NCI-H82 treated with DMSO at 0.1 percent for 48 hours (cell line): ENCODE data around the gene LEFTY2.
"Not testable (repeated sequence)": the region's sequence is repeated elsewhere in the genome, so short reads cannot be mapped to it uniquely, and the experiment has no call there.

Experiments used
- DNase-seq: peaks from one replicate; lab custom pipeline; 2025; ENCODE audit not compliant: unreplicated experiment; lab: John Stamatoyannopoulos, UW

Gene LEFTY2

DNA sequence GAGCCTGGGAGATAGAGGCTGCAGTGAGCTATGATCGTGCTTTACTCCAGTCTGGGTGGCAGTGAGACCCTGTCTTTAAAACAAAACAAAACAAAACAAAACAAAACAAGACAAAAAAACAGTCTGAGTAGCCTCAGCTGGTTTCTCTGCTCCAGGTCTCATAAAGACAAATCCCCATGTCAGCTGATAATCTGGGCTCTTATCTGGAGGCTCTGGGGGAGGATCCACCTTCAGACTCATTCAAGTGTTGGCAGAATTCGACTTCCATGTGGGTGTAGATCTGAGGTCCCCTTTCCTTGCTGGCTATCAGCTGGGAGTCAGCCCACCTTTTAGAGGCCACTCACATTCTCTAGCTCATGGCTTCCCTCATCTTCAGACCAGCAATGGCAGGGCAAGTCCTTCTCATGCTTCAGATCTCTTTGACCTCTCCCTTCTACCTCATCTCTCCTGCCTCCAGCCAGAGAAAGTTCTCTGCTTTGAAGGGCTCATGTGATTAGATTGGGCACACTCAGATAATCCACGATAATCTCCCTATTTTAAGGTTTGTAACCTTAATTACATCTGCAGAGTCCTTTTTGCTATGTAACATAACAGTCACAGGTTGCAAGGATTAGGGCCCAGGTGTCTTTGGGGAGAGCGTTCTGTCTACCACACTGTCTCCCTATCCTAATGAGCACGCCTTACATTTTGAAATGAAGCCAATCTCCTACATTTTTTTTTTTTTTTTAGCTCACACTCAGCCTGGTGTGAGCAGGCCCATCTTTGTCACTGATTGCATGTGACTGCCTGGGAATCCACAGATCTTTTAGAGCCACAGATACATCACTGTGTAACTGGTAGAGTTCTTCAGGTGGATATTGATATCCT is 9.5 kb downstream of the LEFTY2 start:
- peak; percentile 63 for DNase-seq

DNA sequence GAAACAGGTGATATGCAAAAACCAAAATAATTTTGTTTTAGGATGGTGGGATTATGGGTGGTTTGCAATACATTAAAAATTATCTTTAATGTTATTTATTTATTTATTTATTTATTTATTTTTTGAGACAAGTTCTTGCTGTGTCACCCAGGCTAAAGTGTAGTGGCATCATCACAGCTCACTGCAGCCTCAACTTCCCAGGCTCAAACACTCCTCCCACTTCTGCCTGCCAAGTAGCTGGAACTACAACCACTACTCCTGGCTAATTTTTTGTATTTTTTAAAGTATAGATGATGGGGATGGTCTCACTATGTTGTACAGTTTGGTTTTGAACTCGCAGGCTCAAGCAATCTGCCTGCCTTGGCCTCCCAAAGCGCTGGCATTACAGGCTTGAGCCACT is 10.5 kb downstream of the LEFTY2 start:
- no peak for DNase-seq

DNA sequence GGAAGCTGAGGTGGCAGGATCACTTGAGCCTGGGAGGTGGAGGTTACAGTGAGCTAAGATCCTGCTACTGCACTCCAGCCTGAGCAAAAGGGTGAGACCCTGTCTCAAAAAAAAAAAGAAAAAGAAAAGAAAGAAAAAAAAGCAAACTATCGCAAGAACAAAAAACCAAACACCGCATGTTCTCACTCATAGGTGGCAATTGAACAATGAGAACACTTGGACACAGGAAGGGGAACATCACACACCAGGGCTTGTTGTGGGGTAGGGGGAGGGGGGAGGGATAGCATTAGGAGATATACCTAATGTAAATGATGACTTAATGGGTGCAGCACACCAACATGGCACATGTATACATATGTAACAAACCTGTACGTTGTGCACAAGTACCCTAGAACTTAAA is 11.6 kb downstream of the LEFTY2 start:
- not testable (repeated sequence) for DNase-seq

DNA sequence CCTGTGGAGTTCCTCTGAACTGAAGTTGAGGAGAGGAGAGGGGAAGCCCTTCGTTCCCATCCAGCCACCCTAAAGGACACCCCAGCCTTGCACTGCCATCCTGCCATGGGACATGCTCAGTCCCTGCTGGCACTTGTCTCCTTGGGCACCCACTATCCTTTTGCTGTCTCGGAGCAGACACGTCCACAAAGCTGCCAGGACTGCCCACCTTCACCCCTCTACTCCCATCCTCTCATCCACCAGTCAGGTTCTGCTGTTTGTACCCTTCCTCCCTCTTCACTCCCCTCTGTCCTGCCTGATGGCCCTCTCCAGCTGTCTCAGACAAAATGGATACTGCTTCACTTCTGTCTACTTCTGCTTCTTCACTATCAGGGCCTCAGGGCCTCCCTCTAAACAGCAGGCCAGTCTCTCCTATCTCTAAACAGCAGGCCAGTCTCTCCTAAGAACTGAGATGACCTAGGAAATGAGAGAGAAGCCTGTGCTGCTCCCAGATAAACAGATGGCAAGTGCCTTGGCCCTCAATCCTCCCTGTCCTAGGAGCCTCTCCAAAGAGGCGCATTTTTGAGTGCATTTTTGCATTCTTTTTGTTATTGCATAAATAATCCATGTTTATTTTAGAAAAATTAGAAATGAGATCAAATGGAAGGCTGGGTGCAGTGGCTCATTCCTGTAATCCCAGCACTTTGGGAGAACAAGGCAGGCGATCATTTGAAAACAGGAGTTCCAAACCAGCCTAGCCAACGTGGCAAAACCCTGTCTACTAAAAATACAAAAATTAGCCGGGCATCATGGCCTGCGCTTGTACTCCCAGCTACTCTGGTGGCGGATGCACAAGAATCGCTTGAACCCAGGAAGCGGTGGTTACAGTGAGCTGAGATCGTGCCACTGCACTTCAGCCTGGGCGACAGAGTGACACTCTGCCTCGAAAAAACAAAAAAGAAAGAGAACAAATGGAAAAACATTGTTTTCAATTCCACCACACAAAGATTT is 12.5 kb downstream of the LEFTY2 start:
- peak; percentile 75 for DNase-seq

DNA sequence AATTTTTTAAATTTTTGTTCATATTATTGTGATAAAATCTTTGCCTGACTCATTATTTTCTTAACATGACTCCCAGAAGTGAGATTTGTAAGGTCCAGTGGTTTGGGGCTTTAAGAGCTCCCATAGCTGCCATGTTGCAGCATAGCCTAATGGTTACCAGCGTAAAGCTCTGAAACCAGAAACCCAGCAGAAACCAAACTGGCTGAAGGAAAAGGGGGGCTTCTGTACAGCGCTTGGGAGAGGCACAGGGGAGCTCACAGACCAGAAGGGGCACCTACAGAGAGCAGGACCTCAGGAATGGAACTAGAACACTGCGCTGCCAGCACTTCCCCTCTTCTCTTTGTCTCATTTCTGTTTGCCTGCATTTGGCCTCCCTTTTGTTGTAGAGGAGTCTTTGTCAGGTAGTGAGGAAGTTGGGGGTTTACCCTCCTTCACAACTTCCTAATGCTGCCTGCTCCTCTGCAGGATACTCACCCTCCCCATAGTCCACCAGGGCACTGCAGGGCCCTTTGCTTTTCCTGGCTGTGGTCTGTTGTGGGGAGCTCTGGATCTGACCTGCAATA is 14.4 kb downstream of the LEFTY2 start:
- no peak for DNase-seq

DNA sequence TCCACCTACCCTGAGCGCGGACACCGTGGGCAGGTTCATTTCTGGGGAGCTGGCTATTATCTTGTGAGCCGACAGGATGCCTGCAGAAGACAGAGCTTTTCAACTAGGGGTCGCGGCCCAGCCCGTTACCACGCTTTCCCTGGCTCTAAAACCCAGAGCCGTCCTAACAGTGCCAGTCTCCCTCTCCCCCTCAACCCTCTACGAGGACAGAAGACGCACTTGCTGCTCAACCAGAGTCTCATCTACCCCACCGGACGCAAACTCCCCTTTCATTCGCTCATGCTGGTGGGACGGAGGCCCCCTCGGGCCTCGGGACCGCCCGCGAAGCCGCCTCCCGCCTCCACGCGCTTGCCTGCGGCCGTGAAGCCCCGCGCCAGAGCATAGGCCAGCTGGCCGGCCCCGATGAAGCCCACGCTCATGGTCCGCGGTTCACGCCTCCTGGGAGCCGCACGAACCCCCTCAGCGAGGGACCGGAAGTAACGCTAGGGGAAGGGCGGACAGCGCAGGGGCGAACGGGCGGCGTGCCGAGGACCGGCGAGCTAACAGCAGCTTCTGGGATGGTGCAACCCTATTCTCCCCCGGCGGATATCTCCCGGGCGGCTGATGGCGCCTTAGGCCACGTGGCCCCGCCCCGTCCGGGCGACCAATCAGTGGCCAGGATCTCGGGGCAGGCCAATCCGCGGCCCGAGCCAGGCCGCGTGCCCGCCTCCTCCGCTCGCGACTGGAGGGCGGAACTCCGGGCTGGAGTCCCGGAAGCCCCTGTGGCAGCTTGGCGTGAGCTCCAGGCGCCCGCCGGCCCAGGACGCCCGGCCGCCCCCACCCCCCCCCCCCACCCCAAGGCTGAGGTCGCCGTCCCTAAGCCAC is 17.1 kb downstream of the LEFTY2 start, which contains the start of gene PYCR2:
PYCR2 (minus strand) TSS at position 559 of the 864 bp plus-strand sequence; CDS start at position 419, 140 bp downstream.
- DNase-seq = peak; percentile 87

DNA sequence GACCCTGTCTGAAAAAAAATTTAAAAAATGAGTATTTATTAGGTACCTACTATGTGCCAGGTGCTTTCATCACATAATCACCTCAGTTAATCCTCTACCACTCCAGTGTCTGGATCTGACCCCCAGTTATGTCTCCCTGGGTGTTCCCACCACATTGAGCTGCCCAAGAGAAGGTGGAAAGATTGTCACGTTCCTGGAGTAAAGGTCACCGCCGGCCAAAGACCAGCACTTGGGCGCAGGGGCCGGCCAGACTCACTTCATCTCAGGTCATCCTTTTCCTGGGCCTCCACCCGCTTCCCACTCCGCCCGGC is 17.7 kb downstream of the LEFTY2 start:
- DNase-seq = no peak

DNA sequence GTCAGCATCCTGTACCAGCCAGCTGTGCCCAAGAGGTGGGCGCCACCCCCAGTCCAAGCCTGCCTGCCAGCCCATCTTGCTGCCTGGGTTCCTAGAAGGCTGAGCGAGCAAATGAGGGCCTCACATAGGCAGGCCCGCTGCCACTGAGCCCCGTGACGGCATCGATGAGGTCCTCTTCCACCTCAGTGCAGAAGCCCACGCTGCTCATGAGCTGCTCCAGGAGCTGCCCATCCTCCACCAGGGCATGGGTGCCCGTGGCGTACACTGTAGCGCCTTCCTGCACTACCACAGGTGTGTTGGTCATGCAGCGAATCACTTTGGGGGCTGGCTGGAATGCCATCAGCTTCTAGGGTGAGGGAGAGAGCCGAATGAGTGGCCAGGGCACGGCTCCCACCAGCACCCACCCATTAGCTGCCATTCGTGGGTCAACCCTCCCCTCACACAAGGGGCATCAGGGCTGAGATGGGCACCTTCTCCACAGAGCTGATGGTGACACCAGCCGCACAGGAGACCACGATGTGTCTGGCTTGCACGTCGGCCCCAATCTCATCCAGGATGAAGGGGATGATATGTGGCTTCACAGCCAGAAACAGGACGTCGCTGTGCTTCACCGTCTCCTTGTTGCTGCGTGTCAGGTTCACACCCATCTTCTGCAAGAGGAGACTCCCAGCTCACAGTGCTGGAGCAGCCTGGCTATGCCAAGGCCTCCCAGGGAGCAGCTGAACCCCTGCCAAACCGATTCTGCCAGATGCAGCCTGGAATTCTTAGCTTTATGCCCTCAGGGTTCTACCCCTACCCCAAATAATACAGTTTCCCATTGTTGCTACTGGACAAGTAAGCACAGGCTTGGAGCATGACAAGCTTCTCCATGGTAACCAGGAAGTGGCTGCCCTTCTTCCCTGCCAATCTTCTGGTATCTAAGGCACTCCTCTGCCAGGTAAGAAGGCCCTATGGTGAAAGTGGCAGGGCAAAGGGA is 19.0 kb downstream of the LEFTY2 start:
- DNase-seq = no peak

DNA sequence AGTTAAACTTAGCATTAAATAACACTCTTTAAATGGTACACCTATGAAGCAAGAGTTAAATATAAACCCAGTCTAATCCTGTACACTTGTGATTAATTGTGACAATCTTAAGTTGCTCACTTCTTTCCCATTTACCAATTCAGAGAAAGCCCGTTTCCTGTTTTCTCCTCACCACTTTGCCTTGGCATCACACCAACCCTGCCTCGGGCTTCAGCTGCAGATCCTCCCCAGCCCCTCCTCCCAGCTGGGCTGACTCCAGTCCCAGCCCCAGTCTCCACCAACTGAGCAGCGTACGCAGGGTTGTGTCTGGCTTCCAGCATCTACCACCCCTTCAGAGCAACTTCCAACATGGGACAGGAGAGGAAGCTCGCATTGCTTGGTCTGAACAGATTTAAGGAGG is 21.1 kb downstream of the LEFTY2 start:
- no peak for DNase-seq

DNA sequence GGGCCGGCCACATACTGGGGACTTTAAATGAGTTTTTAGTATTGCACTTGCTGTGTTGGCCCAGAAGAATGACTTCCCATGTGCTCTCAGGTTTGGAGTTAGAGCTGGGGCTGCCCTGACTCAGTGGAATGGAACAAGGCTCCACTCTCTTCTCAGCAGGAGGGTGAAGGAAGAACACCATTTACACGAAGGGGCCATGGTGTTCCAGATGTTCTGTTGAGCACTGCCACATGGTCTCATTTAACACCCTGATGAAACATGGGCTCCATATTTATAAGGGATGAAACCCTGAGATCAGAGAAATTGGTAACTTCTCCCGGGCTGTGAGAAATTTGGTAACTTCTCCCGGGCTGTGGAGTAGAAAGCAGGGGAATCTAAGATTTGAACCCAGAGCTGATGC is 22.7 kb downstream of the LEFTY2 start:
- DNase-seq = no peak

DNA sequence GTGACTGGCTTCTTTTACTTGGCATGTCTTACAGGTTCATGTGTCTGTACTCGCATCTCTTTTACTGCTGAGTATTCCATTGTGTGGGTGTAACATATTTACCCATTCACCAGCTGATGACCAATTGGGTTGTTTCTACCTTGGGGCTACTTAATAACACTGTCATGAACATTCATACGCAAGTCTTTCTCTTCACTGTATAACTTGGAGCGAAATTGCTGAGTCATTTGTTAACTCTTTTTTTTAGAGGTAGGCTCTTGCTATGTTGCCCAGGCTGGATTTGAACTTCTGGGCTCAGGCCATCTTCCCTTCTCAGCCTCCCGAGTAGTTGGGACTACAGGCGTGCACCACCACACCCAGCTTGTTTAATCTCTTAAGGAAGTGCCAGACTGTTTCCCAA is 23.5 kb downstream of the LEFTY2 start:
- no peak for DNase-seq

DNA sequence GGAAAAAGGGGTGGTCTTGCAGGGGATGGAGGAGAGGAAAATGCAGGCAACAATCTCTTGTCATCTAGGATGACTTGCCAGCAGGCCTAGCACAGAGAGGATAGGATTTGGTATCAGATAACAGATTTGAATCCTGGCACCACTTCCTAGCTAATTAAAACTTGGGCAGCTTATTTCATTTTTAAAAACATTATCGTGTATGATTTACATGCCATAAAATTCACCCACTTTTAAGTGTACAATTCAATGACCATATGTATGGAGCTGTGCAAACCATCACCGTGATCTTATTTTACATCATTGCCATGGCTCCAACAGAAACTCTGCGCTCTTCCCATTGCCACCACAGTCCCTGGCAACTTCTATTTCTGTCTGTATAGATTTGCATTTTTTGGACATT is 23.9 kb downstream of the LEFTY2 start:
- no peak for DNase-seq

DNA sequence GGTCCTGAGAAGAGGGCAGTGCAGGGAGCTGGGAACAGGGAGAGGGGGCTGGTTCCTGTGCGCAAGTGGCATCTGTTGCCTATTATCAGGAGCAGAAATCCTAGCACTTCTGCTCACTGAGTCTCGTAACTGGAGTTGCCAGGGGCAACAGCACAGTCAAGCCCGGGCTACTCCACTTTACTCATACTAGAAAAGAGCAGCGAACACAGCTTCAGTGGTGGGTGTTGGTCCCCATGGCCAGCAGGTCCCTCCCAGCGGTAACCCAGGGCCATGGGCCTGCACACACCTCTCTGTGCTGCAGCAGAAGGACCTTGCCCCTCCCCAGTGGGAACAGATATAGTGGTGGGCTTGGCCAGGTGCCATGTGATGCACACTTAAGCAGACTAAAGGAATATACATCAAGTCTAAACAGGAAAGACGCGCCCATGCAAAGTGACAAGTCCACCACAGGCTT is 25.5 kb downstream of the LEFTY2 start:
- no peak for DNase-seq

DNA sequence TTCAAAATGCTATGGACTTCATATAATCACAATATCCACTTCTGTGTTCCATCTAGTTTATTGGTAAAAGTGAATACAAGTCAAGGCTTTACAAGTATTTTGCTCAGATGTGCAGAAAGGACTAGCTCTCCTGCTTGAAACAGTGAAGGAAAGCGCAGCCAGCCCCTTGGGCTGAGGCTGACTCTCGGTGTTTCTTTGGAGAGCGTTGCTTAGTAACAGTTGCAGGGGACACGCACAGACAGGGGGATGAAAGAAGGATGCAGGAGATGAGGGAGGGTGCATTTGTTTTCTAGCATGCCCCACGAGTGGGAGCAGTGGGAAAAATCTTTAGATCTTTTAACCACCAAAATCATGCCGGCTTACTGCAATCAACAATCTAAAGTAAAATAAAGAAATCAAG is 26.1 kb downstream of the LEFTY2 start:
- no peak for DNase-seq

DNA sequence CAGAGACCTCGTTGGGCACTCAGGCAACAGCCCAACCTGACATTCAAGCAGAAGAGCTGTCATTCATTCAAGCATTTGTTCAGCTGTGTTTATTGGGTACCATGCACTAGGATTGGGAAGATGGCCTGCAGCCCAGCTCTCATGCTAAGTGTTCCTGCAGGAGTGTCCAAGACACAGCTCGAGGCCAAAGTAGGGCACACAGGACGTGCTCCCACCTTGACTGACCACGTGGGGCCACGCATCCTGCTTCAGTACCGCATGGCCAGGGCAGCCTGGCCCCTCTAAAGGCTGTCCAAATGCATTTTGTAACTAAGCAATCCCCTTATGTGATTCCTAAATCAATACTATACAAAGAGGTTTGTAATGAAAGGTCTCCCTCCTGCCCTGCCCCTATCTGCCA is 26.6 kb downstream of the LEFTY2 start:
- DNase-seq = no peak

DNA sequence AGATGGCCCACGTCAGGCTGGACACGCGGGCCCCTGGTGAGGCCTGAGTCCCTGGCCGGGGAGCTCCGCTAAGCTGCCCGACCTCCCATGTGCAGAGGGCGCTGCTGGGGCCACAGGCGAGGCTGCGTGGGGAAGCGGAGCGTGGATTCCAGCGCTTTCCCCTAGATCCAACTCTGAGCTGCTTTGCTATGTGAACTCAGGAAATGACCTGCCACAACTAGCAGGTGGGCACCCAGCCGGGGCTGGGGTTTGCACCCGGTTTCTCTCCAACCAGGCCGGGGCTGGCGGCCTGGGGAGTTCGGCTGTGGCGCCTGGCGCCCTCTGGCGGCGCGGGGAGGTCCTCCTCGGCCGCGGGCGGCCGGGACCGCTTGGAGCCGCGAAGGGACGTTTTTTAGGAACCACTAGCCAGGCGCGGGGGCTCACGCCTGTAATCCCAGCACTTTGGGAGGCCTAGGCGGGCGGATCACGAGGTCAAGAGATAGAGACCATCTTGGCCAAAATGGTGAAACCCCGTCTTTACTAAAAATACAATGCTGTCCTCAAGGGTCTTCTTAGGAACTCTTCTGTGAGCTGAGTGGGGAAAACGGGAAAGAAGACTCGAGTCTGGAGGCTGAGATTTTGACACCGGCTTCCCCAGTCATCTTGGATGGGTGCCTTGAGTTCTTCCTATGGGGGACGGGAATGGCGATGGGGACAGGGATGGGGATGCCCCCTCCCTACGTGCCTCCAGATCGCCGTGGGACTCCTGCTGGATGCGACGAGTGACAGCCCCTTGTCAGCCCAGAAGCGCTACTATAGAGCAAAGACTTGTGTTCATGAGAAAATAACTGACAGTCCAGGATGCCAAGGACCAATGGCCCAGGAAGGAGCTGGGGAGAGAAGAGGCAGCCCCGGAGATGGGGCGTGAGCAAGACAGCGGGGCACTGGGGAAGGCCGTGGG is 29.6 kb downstream of the LEFTY2 start:
- no peak for DNase-seq

DNA sequence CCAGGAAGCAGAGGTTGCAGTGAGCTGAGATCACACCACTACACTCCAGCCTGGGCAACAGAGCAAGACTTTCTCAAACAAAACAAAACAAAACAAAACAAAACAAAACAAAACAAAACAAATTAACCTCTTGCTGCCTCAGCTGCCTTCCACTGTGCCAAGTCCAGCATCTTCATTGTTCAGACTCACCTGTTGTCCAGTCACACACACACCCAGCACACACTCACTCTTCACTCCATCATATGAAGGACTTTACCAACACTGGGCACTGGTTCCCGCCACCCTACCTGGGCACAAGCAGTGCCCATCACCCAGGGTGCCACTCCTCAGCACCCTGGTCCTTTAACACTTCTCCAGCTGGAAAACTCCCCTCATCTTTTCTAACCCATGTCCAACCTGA is 31.5 kb downstream of the LEFTY2 start:
- no peak for DNase-seq

DNA sequence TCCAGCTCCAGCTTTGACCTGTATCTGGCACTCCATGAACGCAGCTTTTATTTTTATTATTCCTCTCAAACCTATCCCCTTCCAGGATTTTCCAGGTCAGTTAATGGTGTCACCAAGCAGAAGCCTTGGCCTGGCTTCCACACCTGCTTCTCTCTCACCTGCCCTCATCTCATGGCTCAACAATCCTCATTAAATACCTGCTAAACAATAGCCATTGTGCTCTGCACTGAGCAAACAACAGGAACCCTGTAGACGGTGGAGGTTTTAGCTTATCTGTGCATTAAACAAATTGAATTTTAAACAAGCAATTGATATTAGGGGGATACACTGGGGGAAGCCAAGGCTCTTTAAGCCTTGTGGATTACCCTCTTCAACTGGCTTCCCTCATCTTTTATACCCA is 32.2 kb downstream of the LEFTY2 start:
- no peak for DNase-seq
